LNCaP clone FGC (cell line): Measurements from ENCODE around the gene AMPD2.
"Not testable (repeated sequence)": the region's sequence is repeated elsewhere in the genome, so short reads cannot be mapped to it uniquely, and the experiment has no call there.

Experiments used
- DNase-seq: peaks from one replicate; pipeline ENCODE4 v3.0.0-alpha.2; 2011; ENCODE audit warnings: low read depth
- H3K4me3 ChIP-seq: 2 replicates; pipeline ENCODE4 v1.5.1; 2011; ENCODE audit warnings: mild to moderate bottlenecking, low read depth, low read length, control low read depth
- TF ChIP-seq, protein P1 (sequence below): IDR thresholded peaks from 2 replicates; pipeline ENCODE4 v1.5.1; 2012; ENCODE audit warnings: mild to moderate bottlenecking; ENCODE audit not compliant: control insufficient read depth, insufficient read depth; ENCODE audit errors: extremely low read depth

Gene AMPD2

GRCh38 chr1:109671067-109671466 is 51.4 kb downstream of the AMPD2 start:
- H3K4me3 ChIP-seq = no peak overlapping the region
- no peak for DNase-seq
- TF ChIP-seq, protein P1, sequence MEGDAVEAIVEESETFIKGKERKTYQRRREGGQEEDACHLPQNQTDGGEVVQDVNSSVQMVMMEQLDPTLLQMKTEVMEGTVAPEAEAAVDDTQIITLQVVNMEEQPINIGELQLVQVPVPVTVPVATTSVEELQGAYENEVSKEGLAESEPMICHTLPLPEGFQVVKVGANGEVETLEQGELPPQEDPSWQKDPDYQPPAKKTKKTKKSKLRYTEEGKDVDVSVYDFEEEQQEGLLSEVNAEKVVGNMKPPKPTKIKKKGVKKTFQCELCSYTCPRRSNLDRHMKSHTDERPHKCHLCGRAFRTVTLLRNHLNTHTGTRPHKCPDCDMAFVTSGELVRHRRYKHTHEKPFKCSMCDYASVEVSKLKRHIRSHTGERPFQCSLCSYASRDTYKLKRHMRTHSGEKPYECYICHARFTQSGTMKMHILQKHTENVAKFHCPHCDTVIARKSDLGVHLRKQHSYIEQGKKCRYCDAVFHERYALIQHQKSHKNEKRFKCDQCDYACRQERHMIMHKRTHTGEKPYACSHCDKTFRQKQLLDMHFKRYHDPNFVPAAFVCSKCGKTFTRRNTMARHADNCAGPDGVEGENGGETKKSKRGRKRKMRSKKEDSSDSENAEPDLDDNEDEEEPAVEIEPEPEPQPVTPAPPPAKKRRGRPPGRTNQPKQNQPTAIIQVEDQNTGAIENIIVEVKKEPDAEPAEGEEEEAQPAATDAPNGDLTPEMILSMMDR = no peak

GRCh38 chr1:109673861-109674260 is 54.2 kb downstream of the AMPD2 start:
- DNase-seq, H3K4me3 ChIP-seq: not testable (repeated sequence)

- DNase-seq, H3K4me3 ChIP-seq: not testable (repeated sequence)
Observed at GRCh38 chr1:109676683-109677381, 57.2 kb downstream of the AMPD2 start.

DNA sequence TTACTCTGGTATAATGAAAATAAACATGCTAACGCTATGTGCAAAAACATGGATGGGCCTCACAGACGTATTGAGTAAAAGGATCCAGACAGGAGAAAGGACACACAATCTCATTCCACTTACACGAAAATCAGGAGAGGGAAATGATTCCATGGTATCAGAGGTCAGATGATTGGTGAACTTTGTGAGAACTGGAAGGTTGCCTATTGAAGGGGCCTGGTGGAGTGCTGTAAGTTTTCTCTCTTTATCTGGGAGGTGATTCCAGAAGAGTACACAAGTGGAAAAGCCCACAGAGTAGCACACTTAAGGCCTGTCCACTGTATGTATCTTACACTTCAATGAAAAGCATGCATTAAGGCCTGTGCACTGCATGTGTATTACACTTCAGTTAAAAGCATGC is 57.8 kb downstream of the AMPD2 start:
- H3K4me3 ChIP-seq = no peak overlapping the region
- no peak for DNase-seq
- TF ChIP-seq, protein P1 = no peak

- peak; percentile 19 for DNase-seq
Observed at GRCh38 chr1:109678637-109679036, 59.0 kb downstream of the AMPD2 start.

More at GRCh38 chr1:109678637-109679036, 59.0 kb downstream of the AMPD2 start:
- H3K4me3 ChIP-seq = not testable (repeated sequence)
